GM12878 (cell line): Measurements from ENCODE around the gene CPNE9. TPM values are rescaled to one million over a fixed set of nuclear protein-coding genes. Genes with fewer than 3 reads are reported as not detected.

ENCODE experiments used
- ATAC-seq: fragments of 200-7000 bp; cut with Tn5 transposase; 3 replicates; pipeline ENCODE4 v1.9.1; 2020; ENCODE audit warnings: mild to moderate bottlenecking, moderate library complexity
- BruUV-seq: library from RNA; stranded (reverse); fragments of 400-500 nt; replicated peaks from 2 replicates; lab custom pipeline; 2021; lab: Mats Ljungman, UMichigan
- CTCF ChIA-PET: fragments of 300-600 bp; sonication (Branson Sonifier 250); formaldehyde crosslinking; extraction: SDS; loops from one replicate; lab custom pipeline; 2021; ENCODE audit warnings: inconsistent platforms; lab: Yijun Ruan, JAX
- POLR2A ChIA-PET: fragments of 350-600 bp; formaldehyde crosslinking; extraction: SDS; loops from one replicate; lab custom pipeline; 2021; ENCODE audit warnings: inconsistent platforms; lab: Charles Lee
- RAD21 ChIA-PET: fragments of 300-600 bp; sonication (Branson Sonifier 250); formaldehyde crosslinking; loops from one replicate; lab custom pipeline; 2023; ENCODE audit warnings: antibody characterized with exemption; ENCODE audit not compliant: unreplicated experiment; lab: Charles Lee
- SMC1A ChIA-PET: fragments of 300-600 bp; sonication (Branson Sonifier 250); formaldehyde crosslinking; loops from one replicate; lab custom pipeline; 2023; ENCODE audit not compliant: unreplicated experiment, uncharacterized antibody; lab: Charles Lee
- DNase-seq: peaks from one replicate; pipeline ENCODE4 v3.0.0-alpha.2; 2011; ENCODE audit warnings: low read depth, low spot score
- FAIRE-seq: peaks from 3 replicates; lab custom pipeline; 2011; peaks lifted over from hg19 to GRCh38; lab: Jason Lieb, UNC
- H2AFZ ChIP-seq: 2 replicates; pipeline ENCODE4 v1.6.0; 2011; ENCODE audit warnings: low read depth, low read length, control low read depth; ENCODE audit not compliant: control insufficient read depth
- H3K27ac ChIP-seq: 2 replicates; pipeline ENCODE4 v1.5.1; 2011; ENCODE audit warnings: control low read depth; ENCODE audit not compliant: control insufficient read depth, insufficient read depth
- H3K27me3 ChIP-seq, 2 experiments: replicated peaks in 1 of 2; 2 replicates each; pipeline versions ENCODE4 v1.6.0 to v1.6.1; 2011; ENCODE audit warnings: low read length in 1 of 2; ENCODE audit not compliant: control insufficient read depth in 2 of 2, insufficient read depth in 2 of 2
- H3K36me3 ChIP-seq, 2 experiments: 2 replicates each; pipeline ENCODE4 v1.5.1; 2011; ENCODE audit warnings: low read length in 1 of 2; ENCODE audit not compliant: control insufficient read depth in 2 of 2, insufficient read depth in 2 of 2
- H3K4me1 ChIP-seq: 2 replicates; pipeline ENCODE4 v1.6.1; 2011; ENCODE audit warnings: mild to moderate bottlenecking, low read length, moderate library complexity, mixed read lengths; ENCODE audit not compliant: control insufficient read depth, insufficient read depth
- H3K4me2 ChIP-seq: 2 replicates; pipeline ENCODE4 v1.6.0; 2011; ENCODE audit warnings: control low read depth; ENCODE audit not compliant: control insufficient read depth, insufficient read depth
- H3K4me3 ChIP-seq: fragments of 200-600 bp; sonication (generic); 2 replicates; pipeline ENCODE4 v1.5.1; 2016
- H3K79me2 ChIP-seq: 2 replicates; pipeline ENCODE4 v1.6.0; 2011; ENCODE audit warnings: low read length; ENCODE audit not compliant: control insufficient read depth, insufficient read depth
- H3K9ac ChIP-seq: 2 replicates; pipeline ENCODE4 v1.8.0; 2011; ENCODE audit warnings: low read length, control low read depth, mixed read lengths; ENCODE audit not compliant: control insufficient read depth, insufficient read depth
- H3K9me3 ChIP-seq: replicated peaks from 3 replicates; pipeline ENCODE4 v1.5.1; 2011; ENCODE audit warnings: mild to moderate bottlenecking, low read length; ENCODE audit not compliant: control insufficient read depth, insufficient read depth
- H4K20me1 ChIP-seq: 2 replicates; pipeline ENCODE4 v1.6.0; 2011; ENCODE audit not compliant: control insufficient read depth, insufficient read depth
- BCL11A ChIP-seq: IDR thresholded peaks from 2 replicates; pipeline ENCODE4 v1.6.1; 2011; ENCODE audit warnings: low read depth, low read length
- CBX5 ChIP-seq: sonication (generic); IDR thresholded peaks from 2 replicates; pipeline ENCODE4 v1.6.1; 2016; ENCODE audit warnings: low read depth, moderate library complexity, mild to moderate bottlenecking, inconsistent platforms
- CREB1 ChIP-seq: IDR thresholded peaks from 2 replicates; pipeline ENCODE4 v1.6.1; 2012; ENCODE audit warnings: low read depth, mild to moderate bottlenecking, inconsistent platforms
- CREM ChIP-seq: IDR thresholded peaks from 2 replicates; pipeline ENCODE4 v1.6.1; 2014; ENCODE audit warnings: antibody characterized with exemption, low read depth
- E4F1 ChIP-seq: fragments of 450-650 bp; IDR thresholded peaks from 2 replicates; pipeline ENCODE4 v1.6.1; 2018; ENCODE audit warnings: borderline replicate concordance, mild to moderate bottlenecking; ENCODE audit not compliant: partially characterized antibody
- HDAC6 ChIP-seq: fragments of 200-600 bp; sonication (generic); IDR thresholded peaks from one replicate; pipeline ENCODE4 v1.8.0; 2017; ENCODE audit warnings: antibody characterized with exemption; ENCODE audit not compliant: unreplicated experiment
- MYB ChIP-seq: fragments of 150-350 bp; IDR thresholded peaks from 2 replicates; pipeline ENCODE4 v1.6.1; 2014; ENCODE audit warnings: mild to moderate bottlenecking, low read depth, low read length, borderline replicate concordance
- SMAD1 ChIP-seq: fragments of 450-650 bp; IDR thresholded peaks from 2 replicates; pipeline ENCODE4 v1.6.1; 2018; ENCODE audit warnings: mild to moderate bottlenecking, low read depth; ENCODE audit not compliant: partially characterized antibody
- TCF7 ChIP-seq: IDR thresholded peaks from 2 replicates; pipeline ENCODE4 v1.6.1; 2014; ENCODE audit warnings: antibody characterized with exemption, borderline replicate concordance
- ZBTB4 ChIP-seq: fragments of 450-650 bp; formaldehyde crosslinking; IDR thresholded peaks from 2 replicates; pipeline ENCODE4 v1.4.0; 2022; ENCODE audit warnings: mild to moderate bottlenecking, moderate library complexity
- ZZZ3 ChIP-seq: IDR thresholded peaks from 2 replicates; pipeline ENCODE4 v1.6.1; 2011; ENCODE audit warnings: low read depth; ENCODE audit not compliant: control insufficient read depth, insufficient read length
- WGBS: methylation state at CpG from one replicate; pipeline ENCODE4 v1.1.6; 2016; ENCODE audit warnings: low lambda C conversion rate; ENCODE audit not compliant: insufficient replicate concordance, insufficient coverage; ENCODE audit errors: missing lambda C conversion rate; 5-methylcytosine and 5-hydroxymethylcytosine counted together
- in situ Hi-C: fragments of 300-500 bp; cut with MboI; formaldehyde crosslinking; loops from 9 replicates; pipeline ENCODE4 v1.14.3; 2018; ENCODE audit warnings: mixed read lengths
- intact Hi-C: fragments of 100-400 bp; cut with micrococcal nuclease; formaldehyde crosslinking; loops from one replicate; pipeline ENCODE4 v1.14.2; 2022; ENCODE audit not compliant: unreplicated experiment
- polyA plus RNA-seq, 11 experiments: library from polyadenylated mRNA; depleted of rRNA in 4 of 11; unstranded in 6 of 11; stranded (reverse) in 5 of 11; fragments of >200 nt; fragmentation: Nextera tagmentation in 4 of 11; fragmentation: Illumina TruSeq in 1 of 11; extraction: Ambion mirVana in 4 of 11; extraction: Trizol in 1 of 11; gene quantifications; 1 replicate in 1 of 11; 2 replicates in 10 of 11; pipeline versions ENCODE4 v1.2.1 to v1.2.3, GENCODE V29; 2011 to 2016; ENCODE audit warnings: inconsistent platforms in 2 of 11, missing spikeins in 2 of 11, low read depth in 1 of 11
- total RNA-seq, 4 experiments: library from RNA; depleted of rRNA in 3 of 4; stranded (reverse); fragments of >200 nt in 3 of 4; fragmentation: Illumina TruSeq in 1 of 4; extraction: Trizol in 1 of 4; gene quantifications; 2 replicates each; pipeline versions ENCODE4 v1.2.1 to v1.2.3, GENCODE V29; 2013 to 2021

Gene CPNE9
- total and polyA plus RNA-seq, 10 of the 15 experiments (the other 5 are each of a cell fraction or from before 2014, with no cell fraction given), result 0.02 to 0.12 (median 0.05) TPM; not detected in 7

GRCh38 chr3:9664119-9664751, 39.4 kb upstream of the CPNE9 start:
- no peaks in the 10 kb centered on the region; the same call in 1 of the 2 replicates for H3K79me2 ChIP-seq
- H3K36me3 ChIP-seq, result peaks cover 18 to 37% of the 10 kb centered on the region in 2 experiments
- H3K27ac ChIP-seq, result no peak overlapping the region
- WGBS, result 100% methylated on average over 5 of the region's 5 CpGs
- H3K4me3 ChIP-seq, result no peak overlapping the region
- no peak for FAIRE-seq
- H3K9me3 ChIP-seq, result no peaks in the 10 kb centered on the region; the same call in 2 of the 3 replicates
- intact Hi-C loops (no loop called here), in situ Hi-C loops (no loop called here)
- no peak overlapping the region for H3K4me2 ChIP-seq
- POLR2A ChIA-PET, result interaction anchor here (0.6 kb wide), 1 partner anchor 147 kb away, joined by 3 read pairs; no protein-coding TSS in a partner anchor
- no peak overlapping the region for H3K9ac ChIP-seq
- no TSS peak for BruUV-seq
- no peak for TF ChIP-seq HDAC6
- no peak for TF ChIP-seq MYB
- TF ChIP-seq CREM, result no peak
- TF ChIP-seq SMAD1, result no peak
- TF ChIP-seq TCF7, result no peak
- ATAC-seq, result no peak
- SMC1A ChIA-PET, result no interaction called here
- CTCF ChIA-PET, result no interaction called here
- no peaks in the 10 kb centered on the region for H3K4me1 ChIP-seq
- no peak overlapping the region for H2AFZ ChIP-seq
- DNase-seq, result no peak
- H4K20me1 ChIP-seq, result no peaks in the 10 kb centered on the region; the same call in none of the 2 replicates
- no peaks in the 10 kb centered on the region for H3K27me3 ChIP-seq
- RAD21 ChIA-PET, result no interaction called here

GRCh38 chr3:9666704-9667445, 36.8 kb upstream of the CPNE9 start:
- Histone ChIP-seq H3K79me2 (no peaks in the 10 kb centered on the region), H3K27ac (no peak overlapping the region), H3K36me3 (peaks cover 20 to 39% of the 10 kb centered on the region in 2 experiments), H3K4me2 (no peak overlapping the region), H2AFZ (no peak overlapping the region), H3K27me3 (no peaks in the 10 kb centered on the region), H3K9ac (no peak overlapping the region), H3K4me3 (no peak overlapping the region), H3K9me3 (no peaks in the 10 kb centered on the region; the same call in 2 of the 3 replicates), H4K20me1 (no peaks in the 10 kb centered on the region; the same call in none of the 2 replicates), H3K4me1 (no peaks in the 10 kb centered on the region)
- ChIA-PET SMC1A (no interaction called here), RAD21 (no interaction called here), CTCF (no interaction called here), POLR2A (no interaction called here)
- BruUV-seq, result TSS peak; percentile 37
- ATAC-seq, result no peak
- no peak for DNase-seq
- FAIRE-seq, result no peak
- WGBS, result 35% methylated on average over 7 of the region's 7 CpGs
- intact Hi-C loops, result no loop called here
- in situ Hi-C loops, result no loop called here
- TF ChIP-seq BCL11A, result no peak
- no peak for TF ChIP-seq CREB1
- TF ChIP-seq ZBTB4, result no peak
- TF ChIP-seq ZZZ3, result no peak
- no peak for TF ChIP-seq CBX5
- TF ChIP-seq E4F1, result no peak
